Mononuclear cell (primary cell): ENCODE results near the gene CASP2. TPM values are rescaled to one million over a fixed set of nuclear protein-coding genes. Genes with fewer than 3 reads are reported as not detected.

Experiments used
- H3K27me3 ChIP-seq: 2 replicates; pipeline ENCODE4 v1.6.0; 2011; ENCODE audit warnings: low read length, control low read depth; ENCODE audit not compliant: insufficient read depth
- H3K4me1 ChIP-seq: 2 replicates; pipeline ENCODE4 v1.5.1; 2011; ENCODE audit warnings: mild to moderate bottlenecking, low read length, control low read depth; ENCODE audit not compliant: insufficient read depth
- H3K4me3 ChIP-seq: 2 replicates; pipeline ENCODE4 v1.5.1; 2011; ENCODE audit warnings: mild to moderate bottlenecking, low read length, moderate library complexity
- H3K9me3 ChIP-seq: 2 replicates; pipeline ENCODE4 v1.5.1; 2011; ENCODE audit warnings: low read depth, mild to moderate bottlenecking, control low read depth, low read length
- total RNA-seq: library from RNA; depleted of rRNA; stranded (reverse); fragments of >200 nt; gene quantifications from one replicate; pipeline ENCODE4 v1.2.3, GENCODE V29; 2012

The CASP2 gene
- total RNA-seq, 1 donor = 13.7 TPM

- peaks cover 5% of the 10 kb centered on the region for H3K4me1 ChIP-seq
- no peaks in the 10 kb centered on the region for H3K27me3 ChIP-seq
- H3K4me3 ChIP-seq = no peak overlapping the region
- no peaks in the 10 kb centered on the region for H3K9me3 ChIP-seq
These were observed 67.6 kb downstream of the CASP2 start for GRCh38 chr7:143355450-143356385.

DNA sequence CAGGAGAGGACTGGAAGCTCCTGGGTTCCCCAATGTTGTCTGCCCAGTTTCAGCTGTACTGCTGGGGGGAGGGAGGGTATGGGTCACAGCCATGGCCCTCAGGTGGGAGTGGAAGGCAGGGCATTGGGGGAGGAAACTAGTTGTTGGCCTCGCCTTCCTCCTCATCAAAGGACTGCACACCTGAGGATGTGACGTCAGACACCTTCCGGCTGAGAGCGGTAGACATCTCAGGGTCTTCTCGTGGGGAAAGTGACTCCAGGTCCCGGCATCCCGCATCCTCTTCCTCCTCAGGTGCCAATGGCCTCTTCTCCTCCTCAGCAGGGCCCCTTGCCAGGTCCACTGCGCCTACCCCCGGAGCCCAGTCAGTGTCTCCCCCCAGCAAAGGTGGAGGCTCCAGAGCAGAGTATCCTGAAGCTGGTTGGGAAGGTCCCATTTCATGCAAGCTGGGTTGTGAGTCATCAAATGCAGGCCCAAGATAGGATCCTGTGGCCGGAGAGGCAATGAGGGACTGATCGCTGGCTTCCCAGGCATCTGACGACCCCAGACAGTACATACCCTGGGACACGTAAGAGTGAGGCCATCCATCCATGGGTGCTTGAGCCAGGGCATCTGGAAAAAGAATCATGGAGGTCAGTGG is 68.4 kb downstream of the CASP2 start:
- Histone ChIP-seq H3K27me3 (no peaks in the 10 kb centered on the region), H3K4me1 (peaks cover 5% of the 10 kb centered on the region), H3K4me3 (no peak overlapping the region), H3K9me3 (no peaks in the 10 kb centered on the region)

Other genes with a start within 250 kb of the CASP2 start
- not detected for gene OR6V1, start 236.0 kb upstream of the CASP2 start, total RNA-seq
- gene PIP, start 156.3 kb upstream of the CASP2 start, total RNA-seq = not detected
- not detected for gene TAS2R39, start 104.9 kb upstream of the CASP2 start, total RNA-seq
- gene TAS2R40, start 66.3 kb upstream of the CASP2 start, total RNA-seq = not detected
- 245 TPM for gene GSTK1, start 24.9 kb upstream of the CASP2 start, total RNA-seq
- 0.10 TPM for gene TMEM139, start 3.4 kb upstream of the CASP2 start, total RNA-seq
- gene CLCN1, start 27.8 kb downstream of the CASP2 start, total RNA-seq = 0.21 TPM
- 0.84 TPM for gene FAM131B, start 74.4 kb downstream of the CASP2 start, total RNA-seq
- gene ZYX, start 93.0 kb downstream of the CASP2 start, total RNA-seq = 64.0 TPM
- 2.3 TPM for gene EPHA1, start 120.5 kb downstream of the CASP2 start, total RNA-seq
- gene TAS2R60, start 155.1 kb downstream of the CASP2 start, total RNA-seq = 1.7 TPM
- gene TAS2R41, start 189.5 kb downstream of the CASP2 start, total RNA-seq = 2.0 TPM